H54 (cell line): ENCODE results near the gene MALSU1.

Experiments used
- DNase-seq: peaks from one replicate; pipeline ENCODE4 v3.0.0; 2011; ENCODE audit warnings: low spot score, mixed read lengths; ENCODE audit not compliant: insufficient read length
- FAIRE-seq: peaks from 3 replicates; lab custom pipeline; 2011; peaks lifted over from hg19 to GRCh38; lab: Jason Lieb, UNC
- POLR2A ChIP-seq: IDR thresholded peaks from 2 replicates; pipeline ENCODE4 v1.6.1; 2011; ENCODE audit warnings: low read depth, mild to moderate bottlenecking, low read length

MALSU1 gene

DNA sequence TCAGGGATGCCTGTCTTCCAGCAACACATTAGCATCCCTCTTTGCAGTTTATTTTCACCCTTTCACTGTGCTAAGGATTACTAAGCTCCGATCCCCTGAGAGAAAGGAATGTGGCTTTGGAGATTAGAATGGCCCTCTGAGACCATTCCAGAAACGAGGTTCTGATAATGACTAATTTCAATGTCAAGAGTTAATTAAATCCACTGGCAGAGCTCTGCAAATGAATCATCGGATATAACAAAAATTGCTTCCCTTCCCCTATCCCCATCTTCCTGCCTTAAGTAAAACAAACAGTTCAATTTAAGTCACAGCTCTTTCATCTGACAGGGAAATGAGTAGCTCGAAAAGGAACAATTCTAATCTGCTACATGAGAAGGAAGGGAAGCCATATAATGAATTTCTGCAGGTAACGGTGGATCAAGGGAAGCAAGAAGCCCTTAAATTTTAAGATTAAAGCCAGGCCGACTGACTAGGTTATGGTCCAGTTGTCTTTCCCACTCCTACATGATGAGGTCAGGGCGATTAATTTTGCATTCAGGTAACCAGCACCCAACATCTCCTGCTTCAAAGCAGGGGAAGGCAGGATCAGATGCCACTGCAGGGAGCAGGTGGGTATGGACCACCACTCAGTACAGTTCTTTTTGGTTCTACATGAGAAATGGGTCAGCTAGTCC is 50.5 kb downstream of the MALSU1 start:
- DNase-seq (peak; percentile 62), FAIRE-seq (peak; percentile 55)
- TF ChIP-seq POLR2A, result no peak

DNA sequence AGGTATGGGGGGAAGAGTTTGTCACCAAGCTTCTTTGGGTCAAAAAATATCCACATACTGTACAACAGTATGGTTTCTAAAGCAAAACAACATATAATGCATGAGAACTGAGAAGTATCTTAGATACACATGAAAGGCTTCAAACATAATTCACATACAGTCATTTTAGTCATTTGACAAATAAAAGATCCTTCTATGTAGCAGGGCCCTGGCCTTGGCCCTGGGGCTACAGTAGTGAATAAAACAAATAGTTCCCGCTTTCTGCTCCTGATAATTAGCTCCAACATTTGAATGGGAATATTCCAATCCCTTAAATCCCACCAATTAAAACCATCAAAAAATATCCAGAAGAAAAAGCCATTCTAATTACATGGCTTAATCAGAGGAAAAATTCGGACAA is 51.3 kb downstream of the MALSU1 start:
- no peak for TF ChIP-seq POLR2A
- DNase-seq (no peak), FAIRE-seq (no peak)

DNA sequence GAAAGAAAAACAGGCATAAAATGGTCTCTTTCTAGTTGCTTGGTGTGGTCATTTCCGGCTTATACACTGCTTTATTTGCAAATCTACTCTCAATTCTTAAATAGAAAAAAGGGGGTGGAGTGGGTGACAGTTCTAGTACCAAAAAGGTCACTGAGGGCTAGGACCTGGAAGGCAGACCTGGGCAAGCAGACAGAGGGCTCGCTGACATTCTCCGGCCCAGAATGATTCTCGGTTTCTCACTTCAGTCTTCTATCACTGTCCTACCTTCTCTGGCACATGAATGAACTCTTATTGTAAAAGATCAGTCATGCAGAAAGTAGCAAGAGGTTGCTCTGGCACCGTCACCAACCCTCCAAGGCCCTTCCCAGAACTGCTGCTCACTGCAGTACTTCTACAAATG is 54.0 kb downstream of the MALSU1 start:
- DNase-seq (no peak), FAIRE-seq (no peak)
- no peak for TF ChIP-seq POLR2A

DNA sequence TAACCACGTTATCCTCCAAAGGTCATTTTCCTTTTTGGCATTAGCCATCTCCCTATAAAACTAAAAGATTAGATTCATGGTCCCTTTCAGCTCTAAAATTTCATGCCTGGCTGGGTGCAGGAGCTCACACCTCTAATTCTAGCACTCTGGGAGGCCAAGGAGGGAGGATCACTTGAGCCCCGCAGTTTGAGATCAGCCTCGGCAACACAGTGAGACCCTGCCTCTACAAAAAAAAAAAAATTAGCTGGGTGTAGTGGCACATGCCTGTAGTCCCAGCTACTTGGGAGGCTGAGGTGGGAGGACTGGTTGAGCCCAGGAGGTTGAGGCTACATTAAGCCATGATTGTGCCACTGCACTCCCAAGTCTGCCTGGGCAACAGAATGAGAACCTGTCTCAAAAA is 57.0 kb downstream of the MALSU1 start:
- no peak for FAIRE-seq
- DNase-seq, result no peak
- no peak for TF ChIP-seq POLR2A

DNA sequence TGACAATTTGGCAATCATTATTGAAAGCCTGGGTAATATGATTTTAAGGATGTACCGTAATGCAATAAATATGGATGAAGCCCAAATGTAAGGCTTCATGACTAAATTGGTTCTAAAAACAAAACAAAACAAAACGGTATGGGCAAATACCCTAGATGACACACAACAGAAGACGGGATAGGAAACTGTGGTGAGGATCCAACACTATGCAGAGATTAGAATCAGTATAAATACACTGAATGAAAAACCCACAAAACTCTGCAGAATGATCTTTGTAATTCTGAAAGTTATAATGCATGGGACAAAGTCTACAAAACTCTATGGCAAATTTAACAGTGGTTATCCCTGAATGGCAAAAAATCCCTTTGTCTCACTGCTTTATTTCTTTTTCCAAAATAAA is 57.6 kb downstream of the MALSU1 start:
- FAIRE-seq (no peak), DNase-seq (no peak)
- no peak for TF ChIP-seq POLR2A

DNA sequence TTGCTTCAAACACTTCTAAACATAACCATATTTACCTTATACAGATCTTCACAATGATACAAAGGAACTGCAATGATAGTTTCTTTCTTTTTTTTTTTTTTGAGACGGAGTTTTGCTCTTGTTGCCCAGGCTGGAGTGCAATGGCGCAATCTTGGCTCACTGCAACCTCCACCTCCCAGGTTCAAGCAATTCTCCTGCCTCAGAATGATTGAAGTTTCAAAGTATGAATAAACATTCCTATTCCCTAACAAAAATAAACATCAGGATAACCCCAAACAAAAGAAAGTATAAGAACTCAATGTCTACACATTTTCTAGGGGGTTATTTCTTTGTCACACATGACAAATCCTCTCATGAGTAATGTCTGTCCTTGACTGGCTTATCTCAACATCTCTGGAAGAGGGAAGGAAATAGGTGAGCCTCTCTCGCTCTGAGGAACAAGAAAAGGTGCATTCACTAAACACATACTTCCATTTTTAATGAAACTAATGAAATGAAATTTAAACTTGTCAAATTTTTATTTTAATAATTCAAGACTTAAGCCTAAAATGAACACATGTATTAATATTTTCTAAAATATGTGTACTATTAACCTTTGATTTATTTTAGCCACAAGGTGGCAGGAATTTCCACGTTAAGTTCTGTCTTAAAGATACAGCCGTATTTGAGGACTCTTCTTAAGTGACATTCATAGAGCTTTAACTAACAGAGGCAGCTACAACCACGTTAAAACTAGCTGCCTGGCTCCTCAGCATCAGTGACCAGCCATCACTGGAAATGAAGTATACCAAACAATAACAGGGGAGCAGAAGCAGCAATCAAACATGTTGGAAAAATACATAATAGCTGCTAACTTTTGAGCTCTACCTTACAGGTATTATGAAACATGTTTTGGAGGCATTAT is 58.3 kb downstream of the MALSU1 start:
- peak; percentile 89 for FAIRE-seq

DNA sequence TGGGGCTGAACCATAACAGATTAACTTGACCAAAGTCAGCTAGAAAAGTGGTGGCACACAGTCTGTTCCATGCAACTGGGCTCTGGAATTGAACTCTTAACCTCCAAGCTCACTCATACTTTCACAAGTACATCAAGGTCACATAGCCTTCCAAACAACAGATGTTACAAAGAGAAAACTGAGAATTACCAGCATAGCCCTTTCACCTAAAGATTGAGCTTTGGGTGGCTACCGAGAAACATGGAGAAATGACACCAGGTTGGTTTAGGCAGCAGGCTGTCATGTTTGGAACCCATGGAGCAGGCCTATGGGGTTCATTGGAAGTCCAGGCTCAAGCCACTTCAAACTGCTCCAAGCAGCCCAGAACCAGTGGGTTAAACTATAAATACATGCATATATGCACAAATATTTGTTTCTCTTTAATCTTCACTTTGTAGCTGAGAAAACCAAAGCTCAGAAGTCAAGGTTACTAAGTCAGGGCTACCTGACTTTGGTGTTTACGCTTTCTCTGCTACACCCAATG is 59.1 kb downstream of the MALSU1 start:
- no peak for DNase-seq
- TF ChIP-seq POLR2A, result no peak
- FAIRE-seq, result no peak

More for the DNA sequence above, 58.3 kb downstream of the MALSU1 start:
- no peak for TF ChIP-seq POLR2A
- peak; percentile 54 for DNase-seq
